ENCODE measurements around the gene SEPHS2.
"Not testable (repeated sequence)": the region's sequence is repeated elsewhere in the genome, so short reads cannot be mapped to it uniquely, and the experiment has no call there.

Gene SEPHS2

GRCh38 chr16:30445408-30446202 is at the start of gene SEPHS2:
Gene SEPHS2, minus strand, starts transcription at chr16:30445874. Its CDS starts 147 bp downstream, at chr16:30445727.
- peak; percentile 94 for DNase-seq

GRCh38 chr16:30494709-30495108 is 49.0 kb upstream of the SEPHS2 start:
- DNase-seq, result no peak

- no peak for DNase-seq
These were observed 48.3 kb upstream of the SEPHS2 start for GRCh38 chr16:30493941-30494488.

GRCh38 chr16:30491744-30492308 is 46.2 kb upstream of the SEPHS2 start:
- DNase-seq, result no peak

GRCh38 chr16:30491229-30491628 is 45.6 kb upstream of the SEPHS2 start:
- no peak for DNase-seq

GRCh38 chr16:30490210-30490609 is 44.5 kb upstream of the SEPHS2 start:
- DNase-seq, result no peak

GRCh38 chr16:30488764-30489605 is 43.3 kb upstream of the SEPHS2 start:
- DNase-seq, result no peak

GRCh38 chr16:30485818-30486436 is 40.3 kb upstream of the SEPHS2 start:
- DNase-seq, result no peak

GRCh38 chr16:30484887-30485286 is 39.2 kb upstream of the SEPHS2 start:
- no peak for DNase-seq

GRCh38 chr16:30482366-30482765 is 36.7 kb upstream of the SEPHS2 start:
- no peak for DNase-seq

- no peak for DNase-seq
These were observed 35.7 kb upstream of the SEPHS2 start for GRCh38 chr16:30481381-30481780.

GRCh38 chr16:30478766-30479478 is 33.2 kb upstream of the SEPHS2 start:
- no peak for DNase-seq

GRCh38 chr16:30477773-30478172 is 32.1 kb upstream of the SEPHS2 start:
- DNase-seq, result not testable (repeated sequence)

GRCh38 chr16:30476991-30477390 is 31.3 kb upstream of the SEPHS2 start:
- DNase-seq, result no peak

- no peak for DNase-seq
These were observed 29.0 kb upstream of the SEPHS2 start for GRCh38 chr16:30474684-30475083.

GRCh38 chr16:30474074-30474452 is 28.4 kb upstream of the SEPHS2 start:
- DNase-seq, result no peak

- DNase-seq, result no peak
These were observed 27.8 kb upstream of the SEPHS2 start for GRCh38 chr16:30473231-30474073.

GRCh38 chr16:30472328-30472942 is 26.8 kb upstream of the SEPHS2 start, which contains the start of gene ITGAL:
Gene ITGAL, plus strand, starts transcription at chr16:30472742. Its CDS starts 96 bp downstream, at chr16:30472838.
- DNase-seq, result no peak

- no peak for DNase-seq
These were observed 24.9 kb upstream of the SEPHS2 start for GRCh38 chr16:30470632-30470995.

GRCh38 chr16:30470170-30470512 is 24.5 kb upstream of the SEPHS2 start:
- no peak for DNase-seq

GRCh38 chr16:30464078-30464477 is 18.4 kb upstream of the SEPHS2 start:
- DNase-seq, result no peak

Measured in NCI-H2029 (cell line).